ENCODE results near the gene TOX2. TPM values are rescaled to one million over a fixed set of nuclear protein-coding genes. Genes with fewer than 3 reads are reported as not detected.

Gene TOX2
- polyA plus RNA-seq, 1 donor, result 2.3 TPM

DNA sequence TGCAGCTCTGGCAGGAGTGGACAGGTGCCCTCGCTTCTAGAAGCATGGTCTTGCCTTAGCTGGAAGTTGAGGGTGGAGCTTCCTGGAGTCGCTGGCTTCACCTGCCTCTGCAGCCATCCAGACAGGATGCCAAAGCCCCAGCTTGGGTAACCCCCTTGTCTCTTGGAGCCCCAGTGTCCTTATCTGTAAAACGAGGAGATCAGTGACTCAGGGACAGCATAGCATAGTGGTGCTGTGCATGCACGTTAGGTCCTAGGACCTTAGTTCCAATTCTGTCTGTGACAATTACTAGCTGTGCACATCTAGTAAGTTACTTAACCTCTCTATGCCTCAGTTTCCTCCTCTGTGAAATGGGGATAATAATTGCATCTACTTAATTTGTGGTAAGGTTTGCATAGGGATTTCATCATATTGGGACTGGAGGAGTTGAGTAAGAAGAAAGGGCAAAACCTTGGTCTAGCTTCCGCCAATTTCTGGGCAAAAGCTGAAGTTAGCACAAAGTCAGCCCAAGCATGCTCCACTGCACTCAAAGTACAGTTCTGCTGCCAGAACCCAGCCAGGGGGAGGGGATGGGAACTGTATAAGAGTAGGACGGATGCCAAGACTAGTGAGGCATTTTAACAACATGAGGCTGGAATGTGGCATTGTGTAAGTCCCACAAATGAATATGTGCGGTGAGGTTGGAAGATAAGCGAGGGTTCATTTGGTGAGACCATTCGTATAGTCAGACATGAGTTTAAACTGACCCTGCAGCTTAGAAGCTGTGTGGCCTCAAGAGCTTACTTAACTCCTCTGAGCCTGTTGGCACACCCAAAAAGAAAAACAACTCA is 24.5 kb downstream of the TOX2 start:
- no peak for DNase-seq (ENCODE audit: low read depth)

GRCh38 chr20:43939762-43940121 is 25.1 kb downstream of the TOX2 start:
- no peak for DNase-seq (ENCODE audit: low read depth)

- no peak for DNase-seq (ENCODE audit: low read depth)
Observed at GRCh38 chr20:43940518-43941225, 26.0 kb downstream of the TOX2 start.

- DNase-seq (ENCODE audit: low read depth), result no peak
Observed at GRCh38 chr20:43941476-43942200, 27.0 kb downstream of the TOX2 start.

DNA sequence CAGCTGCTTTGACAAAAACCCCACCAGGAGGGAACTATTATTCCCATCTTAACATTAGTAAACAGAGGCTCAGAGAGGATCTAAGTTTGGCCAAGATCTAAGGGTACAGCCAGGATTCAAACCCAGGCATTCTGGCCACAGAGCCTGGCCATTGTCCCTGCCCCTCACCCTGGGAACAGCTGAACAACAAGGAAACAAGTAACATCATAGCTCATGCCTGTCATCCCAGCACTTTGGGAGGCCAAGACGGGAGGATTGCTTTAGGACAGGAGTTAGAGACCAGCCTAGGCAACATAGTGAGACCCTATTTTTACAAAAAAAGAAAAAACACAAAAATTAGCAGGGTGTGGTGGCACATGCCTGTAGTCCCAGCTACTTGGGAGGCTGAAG is 27.5 kb downstream of the TOX2 start:
- no peak for DNase-seq (ENCODE audit: low read depth)

GRCh38 chr20:43942667-43943285 is 28.1 kb downstream of the TOX2 start:
- no peak for DNase-seq (ENCODE audit: low read depth)

- DNase-seq (ENCODE audit: low read depth), result no peak
Observed at GRCh38 chr20:43943725-43944124, 29.1 kb downstream of the TOX2 start.

DNA sequence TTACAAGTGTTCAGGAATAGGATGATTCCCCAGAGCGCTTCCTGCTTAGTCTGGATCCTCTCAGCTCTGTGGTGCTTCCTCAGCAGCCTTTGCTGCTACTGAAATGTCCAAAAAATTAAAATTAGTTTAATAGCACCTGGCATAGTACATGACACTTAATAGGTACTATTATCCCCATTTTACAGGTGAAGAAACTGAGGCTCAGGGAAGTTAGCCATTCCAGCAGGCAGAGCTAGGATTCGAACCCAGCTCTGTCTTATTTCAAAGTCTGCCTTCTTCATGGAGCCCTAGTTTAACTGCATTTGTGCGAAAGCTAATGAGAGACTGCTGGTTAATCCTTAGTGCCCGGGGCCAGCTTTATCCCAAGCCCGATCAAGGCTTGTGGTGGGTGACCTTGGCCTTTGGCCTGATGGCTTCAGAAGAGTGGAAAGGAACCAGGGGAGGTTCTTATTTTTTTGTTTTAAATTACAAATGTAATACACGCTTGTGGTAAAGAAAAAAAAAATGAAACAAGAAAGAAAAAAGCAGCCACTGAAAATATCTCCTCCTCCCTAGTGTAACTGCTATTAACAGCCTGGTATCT is 30.1 kb downstream of the TOX2 start:
- DNase-seq (ENCODE audit: low read depth), result no peak

- DNase-seq (ENCODE audit: low read depth), result no peak
Observed at GRCh38 chr20:43945391-43946205, 30.9 kb downstream of the TOX2 start.

DNA sequence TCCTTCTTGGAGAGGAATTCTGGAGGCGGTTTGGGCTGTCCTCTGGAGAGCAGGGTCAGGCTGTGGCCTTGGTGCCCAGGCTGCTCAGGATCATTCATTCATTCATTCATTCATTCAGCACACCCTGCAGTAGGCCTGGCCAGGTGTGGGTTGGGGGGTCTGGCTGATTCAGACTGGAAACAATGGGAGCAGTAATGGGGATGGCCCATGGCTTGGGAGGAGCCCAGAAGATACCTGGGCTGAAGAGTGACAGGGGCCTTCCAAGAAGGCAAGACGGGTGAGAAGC is 31.5 kb downstream of the TOX2 start:
- no peak for DNase-seq (ENCODE audit: low read depth)

DNA sequence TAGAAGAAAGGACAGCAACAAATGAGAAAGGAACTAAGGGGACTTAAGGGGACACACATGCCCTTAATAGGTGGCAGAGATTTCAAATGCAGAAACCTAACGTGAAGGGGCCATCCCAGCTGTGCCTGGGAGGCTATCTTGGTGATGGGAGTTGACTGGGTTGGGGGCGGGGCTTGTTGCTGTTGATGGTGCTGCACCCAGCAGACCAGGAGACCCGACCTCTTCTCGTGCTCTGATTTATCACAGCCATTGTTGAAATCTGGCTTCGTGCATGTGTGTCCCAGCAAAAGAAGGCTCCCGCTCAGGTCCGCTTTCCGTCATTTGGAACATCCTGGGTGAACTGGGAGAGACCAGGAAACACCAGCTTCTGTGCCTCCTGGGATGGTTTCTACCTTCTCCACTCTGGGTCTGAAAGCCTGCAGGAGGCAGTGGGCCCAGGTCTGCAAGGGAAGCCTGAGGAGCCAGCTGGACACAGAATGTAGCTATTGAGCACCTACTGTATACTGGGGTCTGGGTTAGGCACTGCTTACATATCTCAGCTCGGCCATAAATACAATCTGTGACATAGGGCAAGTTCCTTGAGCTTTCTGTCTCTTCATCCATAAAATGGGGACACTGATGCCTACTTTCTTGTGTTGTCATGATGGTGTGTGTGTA is 32.1 kb downstream of the TOX2 start:
- no peak for DNase-seq (ENCODE audit: low read depth)

DNA sequence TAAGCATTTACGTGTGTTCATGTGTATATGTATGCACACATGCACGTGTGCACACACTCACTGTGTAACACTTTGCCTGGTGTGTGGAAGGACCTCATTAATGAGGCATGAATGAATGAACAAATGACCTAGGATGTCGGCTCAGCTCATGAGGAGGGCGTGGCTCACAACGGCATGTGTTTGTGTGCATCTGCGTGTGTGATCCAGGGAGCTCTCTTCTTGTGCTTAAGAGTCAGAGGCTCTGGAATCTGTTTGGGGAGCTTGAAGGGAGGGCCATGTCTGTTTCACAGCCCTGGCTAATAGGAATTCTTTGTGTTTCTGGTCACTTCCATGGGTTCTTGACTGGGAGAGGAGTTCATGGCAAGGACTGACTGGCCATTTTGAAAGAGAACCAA is 32.7 kb downstream of the TOX2 start:
- DNase-seq (ENCODE audit: low read depth), result no peak

GRCh38 chr20:43948455-43948854 is 33.8 kb downstream of the TOX2 start:
- DNase-seq (ENCODE audit: low read depth), result no peak

DNA sequence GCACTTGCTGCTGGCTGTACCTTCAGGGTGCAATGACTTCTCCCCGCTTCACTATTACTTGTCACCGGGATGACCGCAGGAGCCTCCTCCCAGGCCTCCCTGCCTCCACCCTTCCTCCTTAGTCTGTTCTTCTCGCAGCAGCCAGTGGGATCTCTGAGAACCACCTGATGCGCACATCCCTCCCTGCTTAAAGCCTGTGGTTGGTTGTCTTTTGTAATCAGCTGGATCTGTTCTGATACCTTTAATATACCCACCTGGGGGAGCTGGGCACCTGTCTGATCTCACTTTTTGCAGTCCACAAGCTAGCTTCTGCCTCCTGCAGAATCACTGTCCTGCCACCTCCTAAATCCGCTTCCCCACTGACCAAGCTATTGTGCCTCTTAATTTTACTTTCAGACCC is 34.6 kb downstream of the TOX2 start:
- no peak for DNase-seq (ENCODE audit: low read depth)

DNA sequence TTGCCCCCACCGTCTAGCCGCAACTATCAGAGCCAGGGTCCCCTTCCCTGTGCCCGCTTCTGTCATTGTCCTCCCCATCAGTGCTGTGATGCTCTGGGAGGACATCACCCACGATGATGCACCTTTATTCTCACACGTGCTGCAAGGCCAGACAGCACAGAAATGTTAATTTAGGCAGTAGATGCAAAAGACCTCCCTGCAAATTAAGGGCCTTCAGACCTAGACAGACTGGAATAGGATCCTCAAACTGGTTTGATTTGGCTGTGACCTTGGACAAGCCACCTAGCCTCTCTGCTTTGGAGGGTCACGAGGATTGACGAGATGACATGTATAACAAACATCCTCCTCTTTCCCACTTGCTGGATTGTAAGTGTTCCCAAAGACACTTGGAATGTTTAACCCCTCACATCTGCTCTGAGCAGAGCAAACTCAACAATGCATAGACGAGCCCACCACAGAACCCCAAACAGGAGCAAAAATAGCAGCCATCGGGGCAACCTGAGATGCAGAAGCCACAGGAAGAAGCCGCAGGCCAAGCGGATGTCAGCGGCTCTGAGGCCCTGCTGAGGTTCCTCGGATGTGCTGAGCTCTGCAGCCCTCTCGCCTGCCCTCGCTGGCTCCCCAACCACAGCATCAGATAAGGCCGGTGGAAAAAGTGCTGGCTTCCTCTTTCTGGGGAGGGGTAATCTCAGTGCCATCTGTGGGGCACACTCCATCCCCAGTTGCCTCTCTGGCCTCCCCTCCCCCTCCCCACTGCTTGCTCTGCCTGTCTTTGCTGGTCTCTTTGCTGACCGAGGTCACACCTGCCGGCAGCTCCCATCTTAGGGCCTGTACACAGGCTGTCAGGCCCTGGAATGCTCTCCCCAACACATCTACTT is 35.3 kb downstream of the TOX2 start:
- DNase-seq (ENCODE audit: low read depth), result no peak

DNA sequence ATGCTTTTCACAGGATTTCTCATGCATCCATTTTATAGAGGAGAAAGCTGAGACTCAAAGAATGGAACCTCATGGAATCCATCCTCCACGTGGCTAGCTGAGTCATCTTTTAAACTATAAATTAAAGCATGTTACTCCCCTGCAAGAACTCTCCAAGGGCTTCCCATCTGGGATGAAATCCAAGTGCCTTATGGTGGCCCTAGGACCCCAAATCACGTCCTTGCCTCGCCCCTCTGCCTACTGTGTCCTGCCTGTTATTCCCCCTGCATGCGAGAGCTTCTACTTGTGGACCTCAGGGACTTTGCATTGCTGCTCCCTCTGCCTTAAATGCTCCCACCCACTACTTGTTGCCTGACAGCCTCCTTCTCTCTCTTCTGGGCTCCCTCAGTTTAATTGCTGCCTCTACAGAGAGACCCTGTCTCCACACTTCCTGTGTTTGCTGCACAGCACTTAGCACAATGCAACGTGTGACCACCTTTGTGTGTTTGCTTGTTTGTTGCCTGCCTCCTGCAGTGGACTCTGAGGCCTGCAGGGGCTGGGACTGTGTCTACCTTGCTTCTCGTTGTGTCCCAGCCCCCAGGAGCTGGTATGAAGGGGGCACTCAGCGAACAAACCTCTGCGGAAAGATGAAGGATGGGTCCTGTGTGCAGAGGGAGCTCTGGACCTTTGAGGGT is 39.4 kb downstream of the TOX2 start:
- no peak for DNase-seq (ENCODE audit: low read depth)

- DNase-seq (ENCODE audit: low read depth), result no peak
Observed at GRCh38 chr20:43954704-43955061, 40.0 kb downstream of the TOX2 start.

DNA sequence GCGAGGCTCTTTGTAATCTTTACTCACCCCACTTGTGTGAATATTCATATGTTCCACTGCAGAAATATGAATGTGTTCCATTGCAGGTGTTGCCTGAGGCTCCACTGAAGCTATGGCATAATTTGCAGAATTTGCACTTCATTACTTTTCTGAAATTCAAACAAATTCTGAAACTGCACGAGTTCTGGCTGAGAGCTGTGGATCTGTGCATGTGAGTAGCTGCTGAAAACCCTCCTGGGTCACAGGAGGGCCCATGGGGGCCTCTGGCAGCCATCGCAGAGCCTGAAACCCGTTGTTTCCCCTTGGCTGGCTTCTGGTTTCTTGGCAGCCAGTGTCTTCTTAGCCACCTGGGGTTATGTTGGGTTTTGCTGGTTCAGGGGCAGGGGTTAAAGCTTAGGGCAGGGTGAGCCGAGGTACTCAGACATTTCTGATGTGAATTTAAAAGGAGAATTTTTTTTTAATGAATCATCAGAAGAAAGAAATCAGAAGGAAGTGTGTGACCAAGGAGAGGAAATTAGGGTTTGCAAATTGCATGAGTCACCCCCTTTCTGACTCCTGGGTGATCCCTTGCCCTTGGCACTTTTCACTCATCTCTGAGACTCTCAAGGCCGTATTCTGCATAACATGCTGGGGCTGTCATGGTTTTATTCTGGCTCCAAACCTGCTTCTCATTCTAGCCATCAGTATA is 40.6 kb downstream of the TOX2 start:
- DNase-seq (ENCODE audit: low read depth), result no peak

- no peak for DNase-seq (ENCODE audit: low read depth)
Observed at GRCh38 chr20:43955750-43956191, 41.1 kb downstream of the TOX2 start.
